HG02798 (cell line): Measurements from ENCODE around the gene LRMDA.

ENCODE experiments used
- ATAC-seq: cut with Tn5 transposase; IDR thresholded peaks from one replicate; pipeline ENCODE4 v1.9.1; 2021; ENCODE audit warnings: mild to moderate bottlenecking; ENCODE audit not compliant: unreplicated experiment, poor library complexity

LRMDA gene

GRCh38 chr10:76242956-76243355 lies 811.5 kb downstream of the LRMDA start:
- ATAC-seq = no peak

GRCh38 chr10:76244061-76244686 lies 812.8 kb downstream of the LRMDA start:
- no peak for ATAC-seq

DNA sequence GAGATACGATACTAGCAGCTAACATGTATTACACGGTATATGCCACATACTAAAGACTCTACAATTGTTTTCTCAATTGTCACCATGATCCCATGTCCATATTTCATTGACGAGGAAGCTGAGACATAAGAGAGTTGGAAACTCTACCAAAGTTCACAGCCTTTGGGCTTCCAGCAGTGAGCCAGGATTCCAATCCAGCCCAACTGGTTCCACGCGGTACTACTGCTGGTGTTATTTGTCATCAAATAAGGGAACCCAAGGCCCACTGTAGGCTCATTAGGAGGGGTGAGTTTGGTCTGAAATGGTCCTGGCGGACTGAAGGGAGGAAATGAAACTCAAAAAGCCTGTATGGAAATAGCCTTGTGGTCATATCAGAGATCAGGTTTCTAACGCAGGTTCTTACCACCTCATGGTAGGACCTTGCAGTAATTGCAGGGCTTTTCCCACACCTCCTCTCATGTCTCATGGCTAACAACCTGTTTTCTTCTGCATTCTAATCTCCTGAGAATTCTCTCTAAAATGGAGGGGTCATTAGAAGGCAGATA lies 814.6 kb downstream of the LRMDA start:
- ATAC-seq = no peak

DNA sequence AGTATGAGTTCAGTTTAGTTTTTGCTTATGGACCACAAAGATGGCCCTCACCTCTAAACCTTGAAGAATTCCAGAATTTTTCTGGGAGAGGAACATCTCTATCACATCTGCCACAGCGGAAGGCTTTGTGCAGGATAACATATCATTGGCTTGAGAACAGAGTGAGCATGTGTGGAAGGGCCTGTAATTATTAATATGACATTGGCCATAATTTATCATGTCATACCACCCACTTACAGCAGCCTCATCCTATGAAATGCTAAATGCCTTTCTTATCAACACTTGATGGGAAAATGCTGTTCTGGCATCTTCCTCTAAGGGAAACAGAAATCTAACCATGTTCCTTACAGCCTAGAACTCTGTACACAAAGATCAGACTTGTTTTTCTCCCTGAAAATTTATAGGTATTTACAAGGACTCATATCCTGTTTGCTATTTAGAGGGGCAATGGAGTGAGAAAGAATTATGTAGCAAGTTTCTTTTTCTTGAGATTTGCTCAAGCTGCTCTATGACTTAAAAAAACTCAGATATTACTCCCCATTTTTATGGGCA lies 817.3 kb downstream of the LRMDA start:
- ATAC-seq = no peak

DNA sequence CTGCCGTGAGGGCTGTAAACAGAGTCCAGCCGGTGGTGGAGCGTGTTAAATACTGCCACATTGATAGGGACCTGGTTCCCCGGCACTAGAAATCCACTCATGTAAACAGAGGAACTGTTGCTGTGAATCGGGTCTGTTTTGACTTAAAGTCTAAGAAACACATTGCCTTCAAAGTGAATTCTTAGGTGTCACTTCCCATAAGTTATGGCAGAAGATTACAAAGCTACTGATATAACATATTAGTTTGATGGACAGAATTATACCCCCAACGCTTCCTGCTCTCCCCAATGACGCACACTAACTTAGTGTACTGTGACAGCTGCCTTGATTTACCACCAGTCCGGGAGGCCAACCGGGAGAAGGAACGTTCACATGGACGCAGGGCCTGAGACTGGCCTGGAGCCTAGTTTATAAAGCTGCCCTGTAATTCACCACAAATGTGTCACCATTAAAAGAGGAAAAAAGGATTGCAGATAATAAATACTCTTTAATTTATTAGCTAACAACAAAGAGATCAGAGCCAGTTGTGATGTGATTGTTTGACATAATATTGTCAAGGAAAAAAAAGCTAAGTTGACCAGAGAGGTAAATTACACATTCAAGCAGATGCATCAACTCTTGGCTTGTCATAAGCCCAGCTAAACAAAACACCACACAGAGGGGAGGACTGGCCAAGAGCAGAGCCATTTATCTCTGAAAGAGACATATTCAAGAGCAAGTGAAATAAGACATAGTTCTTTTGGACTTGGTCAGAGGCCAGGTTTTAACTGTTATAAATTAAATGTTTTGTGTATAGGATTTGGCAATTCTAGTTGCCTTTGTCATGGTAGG lies 820.6 kb downstream of the LRMDA start:
- no peak for ATAC-seq

- no peak for ATAC-seq
These were observed 821.3 kb downstream of the LRMDA start for GRCh38 chr10:76252733-76253132.

DNA sequence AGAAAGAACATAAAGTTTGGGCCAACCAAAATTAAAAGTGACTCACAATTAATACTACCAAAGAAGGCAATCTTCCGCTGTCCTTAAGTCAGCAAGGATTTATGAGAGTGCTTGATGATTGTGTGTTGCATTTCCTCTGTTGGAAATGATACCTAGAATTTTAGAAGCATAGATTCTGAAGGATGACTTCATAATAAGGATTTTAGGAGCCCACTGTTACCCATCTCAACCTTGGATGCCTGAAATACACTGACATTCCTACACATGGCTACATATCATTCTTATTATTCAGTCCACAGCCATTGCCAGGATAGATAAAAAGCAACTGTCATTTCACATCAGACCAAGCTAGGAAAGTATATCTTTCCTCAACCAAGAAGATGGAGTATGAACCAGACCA lies 823.8 kb downstream of the LRMDA start:
- no peak for ATAC-seq

DNA sequence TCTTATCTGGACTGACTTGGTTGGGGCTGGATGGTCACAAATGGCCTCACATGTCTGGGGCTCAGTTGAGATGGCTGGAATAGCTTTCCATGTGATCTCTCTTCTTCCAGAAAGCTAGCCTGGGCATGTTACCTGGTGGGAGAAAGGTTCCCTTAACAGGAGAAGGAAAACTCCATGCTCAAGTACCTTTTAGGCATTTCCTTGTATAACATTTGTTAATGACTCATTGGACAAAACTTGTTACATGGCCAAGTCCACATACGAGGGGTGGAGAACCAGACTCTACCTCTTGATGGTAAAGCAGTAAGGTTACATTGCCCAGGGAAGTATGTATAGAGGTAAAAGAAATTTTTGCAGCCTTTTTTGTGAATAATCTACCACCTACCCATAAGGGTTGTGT lies 826.4 kb downstream of the LRMDA start:
- ATAC-seq = no peak

DNA sequence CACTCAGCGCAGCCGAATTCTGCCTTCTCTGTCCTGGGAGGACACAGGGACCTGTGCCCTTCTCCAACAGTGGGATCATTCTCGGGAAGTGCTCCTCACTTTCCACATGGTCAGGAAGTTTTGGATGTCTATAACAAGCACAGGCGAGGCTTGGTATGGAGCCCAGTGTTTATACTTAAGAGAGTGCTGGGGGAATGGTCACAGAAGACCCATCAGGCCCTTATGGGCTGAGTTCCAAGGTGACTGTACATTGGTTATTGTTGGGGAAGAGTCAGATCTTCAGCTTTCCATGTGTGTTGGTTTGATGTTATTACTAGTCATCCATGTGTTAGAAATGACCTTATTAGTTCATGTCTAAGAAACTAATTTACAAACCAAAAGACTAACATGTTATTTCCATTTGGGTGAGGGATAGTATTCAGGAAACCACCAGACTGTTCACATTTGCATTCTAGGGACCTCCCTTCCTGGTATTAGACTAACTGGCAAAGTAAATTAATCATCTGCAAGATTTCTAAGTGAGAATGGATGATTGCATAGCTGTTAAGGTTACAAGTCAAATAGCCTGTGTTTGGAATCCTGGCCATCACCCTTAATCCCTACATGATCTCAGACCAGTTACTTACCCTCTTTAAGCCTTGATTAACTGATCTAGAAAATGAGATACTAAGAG lies 834.2 kb downstream of the LRMDA start:
- no peak for ATAC-seq

- ATAC-seq = no peak
These were observed 837.1 kb downstream of the LRMDA start for GRCh38 chr10:76268530-76268929.

- no peak for ATAC-seq
These were observed 837.5 kb downstream of the LRMDA start for GRCh38 chr10:76268954-76269353.

DNA sequence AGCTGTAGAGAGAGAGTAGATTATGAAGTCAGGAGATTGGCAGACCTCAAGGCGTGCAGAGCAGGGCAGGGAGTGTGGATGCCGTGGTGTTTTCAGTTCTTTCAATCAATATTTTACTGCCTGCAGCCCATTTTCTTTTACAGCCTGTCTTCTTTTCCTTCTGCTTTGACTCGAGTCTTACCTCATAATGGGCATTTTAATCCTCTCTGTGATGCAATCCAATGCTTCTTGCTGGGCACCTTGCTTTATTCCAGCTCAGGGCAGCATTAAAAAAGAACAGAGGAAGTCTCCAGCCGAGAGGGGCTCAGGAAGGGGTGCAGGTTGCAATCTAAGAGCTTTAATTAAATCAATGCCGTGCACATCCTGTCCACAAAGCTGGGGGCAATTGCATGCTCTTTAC lies 839.0 kb downstream of the LRMDA start:
- ATAC-seq = no peak

GRCh38 chr10:76274933-76275332 lies 843.5 kb downstream of the LRMDA start:
- ATAC-seq = no peak

GRCh38 chr10:76278811-76279460 lies 847.5 kb downstream of the LRMDA start:
- ATAC-seq = no peak

GRCh38 chr10:76281659-76282058 lies 850.2 kb downstream of the LRMDA start:
- ATAC-seq = no peak

- no peak for ATAC-seq
These were observed 850.9 kb downstream of the LRMDA start for GRCh38 chr10:76282061-76283025.

DNA sequence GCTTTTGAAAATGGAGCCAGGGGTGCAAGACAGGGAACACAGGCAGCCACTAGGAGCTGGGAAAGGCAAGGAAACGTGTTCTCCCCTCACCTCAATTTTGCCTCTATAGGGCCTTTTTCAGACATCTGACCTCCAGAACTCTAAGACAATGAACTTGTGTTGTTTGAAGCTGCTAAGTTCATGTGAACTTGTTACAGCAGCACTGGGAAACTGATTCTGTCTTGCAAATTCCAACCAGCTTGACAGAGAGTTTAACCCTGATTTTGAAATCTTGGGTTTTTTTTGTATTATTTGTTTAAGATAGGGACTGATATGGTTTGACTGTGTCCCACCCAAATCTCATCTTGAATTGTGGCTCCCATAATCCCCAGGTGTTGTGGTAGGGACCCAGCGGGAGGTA lies 852.9 kb downstream of the LRMDA start:
- ATAC-seq = no peak

GRCh38 chr10:76285012-76285411 lies 853.6 kb downstream of the LRMDA start:
- ATAC-seq = no peak

DNA sequence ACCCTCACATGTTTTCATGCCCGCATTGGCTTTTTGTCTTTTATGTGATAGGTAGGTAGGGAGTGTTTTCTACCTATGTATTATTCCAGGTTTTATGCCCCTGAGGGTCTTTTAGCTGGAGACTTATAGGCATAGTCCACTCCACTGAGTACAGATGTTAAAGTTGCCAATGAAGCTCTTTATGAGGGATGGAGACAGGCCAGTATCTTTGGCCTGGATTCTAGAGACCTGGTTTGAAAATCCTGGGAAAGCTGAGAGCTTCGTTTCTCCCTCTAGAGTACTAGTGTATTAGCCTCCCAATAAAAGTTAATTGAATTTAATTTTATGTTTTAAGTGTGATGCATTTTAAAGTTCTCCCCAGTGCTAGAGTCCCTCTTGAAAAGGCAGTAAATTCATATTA lies 854.1 kb downstream of the LRMDA start:
- no peak for ATAC-seq
